ENCODE measurements around the gene KCNG2.
"Not testable (repeated sequence)": the region's sequence is repeated elsewhere in the genome, so short reads cannot be mapped to it uniquely, and the experiment has no call there.

KCNG2 gene

GRCh38 chr18:79797518-79798345 lies at the start of gene KCNG2:
KCNG2 (plus strand) TSS chr18:79797938; CDS start chr18:79863668, 65,730 bp downstream.
- ATAC-seq (replicated peaks) (peak; percentile 43 to 47), DNase-seq (no peak)
- H3K9me3 Mint-ChIP-seq = no peaks in the 10 kb centered on the region
- no peaks in the 10 kb centered on the region for H3K36me3 Mint-ChIP-seq
- H3K4me1 Mint-ChIP-seq = peaks cover 17 to 26% of the 10 kb centered on the region in 2 donors
- H3K27me3 Mint-ChIP-seq = peaks cover 43 to 44% of the 10 kb centered on the region in 2 donors
- H3K4me3 Mint-ChIP-seq = peak within 1 kb of the TSS; percentile 70 to 74
- H3K27ac Mint-ChIP-seq = peak within 1 kb of the TSS; percentile 43

GRCh38 chr18:79748321-79749180 lies 49.2 kb upstream of the KCNG2 start:
- ATAC-seq (replicated peaks) = no peak
- Mint-ChIP-seq H3K4me1 (no peaks in the 10 kb centered on the region), H3K4me3 (no peak overlapping the region), H3K9me3 (peaks cover 7 to 9% of the 10 kb centered on the region in 2 donors), H3K27ac (no peak overlapping the region), H3K36me3 (peaks cover 48 to 56% of the 10 kb centered on the region in 2 donors), H3K27me3 (no peaks in the 10 kb centered on the region)
- DNase-seq = no peak

GRCh38 chr18:79749251-79750191 lies 48.2 kb upstream of the KCNG2 start:
- Mint-ChIP-seq H3K27ac (no peak overlapping the region), H3K36me3 (peaks cover 43 to 55% of the 10 kb centered on the region in 2 donors), H3K27me3 (no peaks in the 10 kb centered on the region), H3K4me1 (no peaks in the 10 kb centered on the region), H3K9me3 (peaks cover 3% of the 10 kb centered on the region in 2 donors), H3K4me3 (no peak overlapping the region)
- DNase-seq (no peak), ATAC-seq (replicated peaks) (no peak)

GRCh38 chr18:79750980-79751571 lies 46.7 kb upstream of the KCNG2 start:
- peaks cover 50 to 62% of the 10 kb centered on the region in 2 donors for H3K36me3 Mint-ChIP-seq
- H3K4me1 Mint-ChIP-seq = no peaks in the 10 kb centered on the region
- H3K4me3 Mint-ChIP-seq = no peak overlapping the region
- no peak for ATAC-seq (replicated peaks)
- no peaks in the 10 kb centered on the region for H3K9me3 Mint-ChIP-seq
- DNase-seq = no peak
- H3K27me3 Mint-ChIP-seq = no peaks in the 10 kb centered on the region
- no peak overlapping the region for H3K27ac Mint-ChIP-seq

- not testable (repeated sequence) for H3K9me3 Mint-ChIP-seq; H3K27me3 Mint-ChIP-seq; H3K4me1 Mint-ChIP-seq; DNase-seq; H3K27ac Mint-ChIP-seq; H3K4me3 Mint-ChIP-seq; ATAC-seq (replicated peaks)
- peaks cover 47 to 60% of the 10 kb centered on the region in 2 donors for H3K36me3 Mint-ChIP-seq
Measured at GRCh38 chr18:79751918-79752578, 45.7 kb upstream of the KCNG2 start.

GRCh38 chr18:79752946-79753345 lies 44.8 kb upstream of the KCNG2 start:
- H3K36me3 Mint-ChIP-seq = peaks cover 54 to 64% of the 10 kb centered on the region in 2 donors
- H3K27ac Mint-ChIP-seq; H3K4me3 Mint-ChIP-seq; ATAC-seq (replicated peaks); H3K27me3 Mint-ChIP-seq; H3K9me3 Mint-ChIP-seq; H3K4me1 Mint-ChIP-seq; DNase-seq: not testable (repeated sequence)

- Mint-ChIP-seq H3K27me3 (no peaks in the 10 kb centered on the region), H3K9me3 (peaks cover 0 to 11% of the 10 kb centered on the region in 2 donors), H3K4me3 (no peak overlapping the region), H3K27ac (no peak overlapping the region), H3K4me1 (no peaks in the 10 kb centered on the region), H3K36me3 (peaks cover 57 to 68% of the 10 kb centered on the region in 2 donors)
- DNase-seq = no peak
- no peak for ATAC-seq (replicated peaks)
Measured at GRCh38 chr18:79753391-79753851, 44.3 kb upstream of the KCNG2 start.

GRCh38 chr18:79754022-79754761 lies 43.5 kb upstream of the KCNG2 start:
- DNase-seq (no peak), ATAC-seq (replicated peaks) (no peak)
- no peaks in the 10 kb centered on the region for H3K27me3 Mint-ChIP-seq
- no peaks in the 10 kb centered on the region for H3K4me1 Mint-ChIP-seq
- H3K36me3 Mint-ChIP-seq = peaks cover 61 to 72% of the 10 kb centered on the region in 2 donors
- H3K9me3 Mint-ChIP-seq = peaks cover 5 to 11% of the 10 kb centered on the region in 2 donors
- H3K4me3 Mint-ChIP-seq = no peak overlapping the region
- no peak overlapping the region for H3K27ac Mint-ChIP-seq

GRCh38 chr18:79754831-79755351 lies 42.8 kb upstream of the KCNG2 start:
- Mint-ChIP-seq H3K9me3 (peaks cover 9 to 15% of the 10 kb centered on the region in 2 donors), H3K27ac (peak overlapping the region; percentile 77), H3K27me3 (no peaks in the 10 kb centered on the region), H3K4me3 (no peak overlapping the region), H3K36me3 (peaks cover 60 to 72% of the 10 kb centered on the region in 2 donors), H3K4me1 (no peaks in the 10 kb centered on the region)
- DNase-seq = no peak
- no peak for ATAC-seq (replicated peaks)

- Mint-ChIP-seq H3K27me3 (no peaks in the 10 kb centered on the region), H3K4me3 (no peak overlapping the region), H3K4me1 (no peaks in the 10 kb centered on the region), H3K9me3 (peaks cover 11 to 15% of the 10 kb centered on the region in 2 donors), H3K36me3 (peaks cover 61 to 76% of the 10 kb centered on the region in 2 donors), H3K27ac (peak overlapping the region; percentile 77)
- no peak for DNase-seq
- no peak for ATAC-seq (replicated peaks)
Measured at GRCh38 chr18:79755496-79756142, 42.1 kb upstream of the KCNG2 start.

- ATAC-seq (replicated peaks) (no peak), DNase-seq (no peak)
- H3K27ac Mint-ChIP-seq = peak overlapping the region; percentile 14
- H3K9me3 Mint-ChIP-seq = peaks cover 11 to 18% of the 10 kb centered on the region in 2 donors
- H3K27me3 Mint-ChIP-seq = no peaks in the 10 kb centered on the region
- H3K4me3 Mint-ChIP-seq = no peak overlapping the region
- peaks cover 63 to 81% of the 10 kb centered on the region in 2 donors for H3K36me3 Mint-ChIP-seq
- no peaks in the 10 kb centered on the region for H3K4me1 Mint-ChIP-seq
Measured at GRCh38 chr18:79756143-79756500, 41.6 kb upstream of the KCNG2 start.

GRCh38 chr18:79756826-79757225 lies 40.9 kb upstream of the KCNG2 start:
- no peak overlapping the region for H3K27ac Mint-ChIP-seq
- no peak overlapping the region for H3K4me3 Mint-ChIP-seq
- DNase-seq (no peak), ATAC-seq (replicated peaks) (no peak)
- peaks cover 57 to 75% of the 10 kb centered on the region in 2 donors for H3K36me3 Mint-ChIP-seq
- peaks cover 12 to 21% of the 10 kb centered on the region in 2 donors for H3K9me3 Mint-ChIP-seq
- H3K27me3 Mint-ChIP-seq = no peaks in the 10 kb centered on the region
- H3K4me1 Mint-ChIP-seq = no peaks in the 10 kb centered on the region
